GM12892 (cell line): ENCODE results near the gene VAV2.

Source experiments
- POLR2A ChIP-seq: IDR thresholded peaks from 2 replicates; pipeline ENCODE4 v1.6.1; 2011; ENCODE audit warnings: low read depth, low read length, control low read depth
- POLR2AphosphoS5 ChIP-seq: IDR thresholded peaks from 2 replicates; pipeline ENCODE4 v1.6.1; 2011; ENCODE audit warnings: low read depth, low read length, control low read depth

- TF ChIP-seq POLR2A (no peak), POLR2AphosphoS5 (no peak)
Observed at GRCh38 chr9:133960568-133961129, 31.5 kb downstream of the VAV2 start.
